Measurements from ENCODE around the gene SPATA19.

SPATA19 gene

GRCh38 chr11:133824593-133824992, 20.7 kb downstream of the SPATA19 start:
- no peak overlapping the region for H3K27ac ChIP-seq
- TF ChIP-seq CTCF (IDR thresholded peaks at IDR 0.05) (no peak), ZFX (IDR thresholded peaks at IDR 0.05; ENCODE audit: borderline replicate concordance) (no peak)

- TF ChIP-seq ZFX (IDR thresholded peaks at IDR 0.05; ENCODE audit: borderline replicate concordance) (no peak), CTCF (IDR thresholded peaks at IDR 0.05) (no peak)
- H3K27ac ChIP-seq: no peak overlapping the region
Observed at GRCh38 chr11:133823614-133824013, 21.7 kb downstream of the SPATA19 start.

DNA sequence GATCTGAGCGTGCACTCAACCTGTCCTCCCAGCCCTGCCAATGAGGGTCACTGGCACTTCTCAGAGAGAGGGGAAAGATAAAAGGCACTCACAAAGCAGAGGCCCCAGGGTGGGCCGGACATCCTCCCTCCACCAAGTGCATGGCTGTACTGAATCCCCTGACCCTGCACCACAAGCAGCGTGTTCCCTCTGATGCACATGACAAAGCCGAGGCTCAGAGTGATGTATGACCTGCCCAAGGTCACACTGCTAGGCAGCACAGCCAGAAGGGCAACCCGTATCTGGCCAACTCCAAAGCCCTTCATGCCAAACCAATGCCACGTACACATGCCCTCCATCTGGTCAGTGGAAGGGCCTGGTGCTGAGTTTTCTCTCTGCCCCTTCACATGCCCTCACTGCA, 22.1 kb downstream of the SPATA19 start:
- H3K27ac ChIP-seq: no peak overlapping the region
- TF ChIP-seq ZFX (IDR thresholded peaks at IDR 0.05; ENCODE audit: borderline replicate concordance) (no peak), CTCF (IDR thresholded peaks at IDR 0.05) (no peak)

DNA sequence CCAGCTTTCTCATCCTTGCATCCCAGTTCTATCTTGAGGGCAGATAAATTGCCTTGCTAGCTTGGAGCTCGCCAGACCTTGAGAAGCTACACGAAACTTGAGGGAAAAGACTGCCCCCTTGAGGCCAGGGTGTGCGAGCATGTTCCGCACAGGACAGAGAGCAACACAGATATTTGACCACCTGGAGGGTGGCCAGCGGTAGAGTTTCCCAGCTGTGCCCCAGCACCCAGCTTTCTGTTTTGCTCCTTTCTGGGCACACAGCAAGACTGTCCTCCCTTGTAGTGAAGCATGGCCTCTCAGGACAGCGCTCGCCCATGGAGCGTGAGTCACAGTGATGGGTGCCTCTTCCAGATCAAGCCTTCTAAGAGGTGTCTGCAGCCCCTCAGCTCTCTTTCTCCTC, 23.5 kb downstream of the SPATA19 start:
- H3K27ac ChIP-seq: no peak overlapping the region
- TF ChIP-seq ZFX (IDR thresholded peaks at IDR 0.05; ENCODE audit: borderline replicate concordance) (no peak), CTCF (IDR thresholded peaks at IDR 0.05) (peak; percentile 83)

DNA sequence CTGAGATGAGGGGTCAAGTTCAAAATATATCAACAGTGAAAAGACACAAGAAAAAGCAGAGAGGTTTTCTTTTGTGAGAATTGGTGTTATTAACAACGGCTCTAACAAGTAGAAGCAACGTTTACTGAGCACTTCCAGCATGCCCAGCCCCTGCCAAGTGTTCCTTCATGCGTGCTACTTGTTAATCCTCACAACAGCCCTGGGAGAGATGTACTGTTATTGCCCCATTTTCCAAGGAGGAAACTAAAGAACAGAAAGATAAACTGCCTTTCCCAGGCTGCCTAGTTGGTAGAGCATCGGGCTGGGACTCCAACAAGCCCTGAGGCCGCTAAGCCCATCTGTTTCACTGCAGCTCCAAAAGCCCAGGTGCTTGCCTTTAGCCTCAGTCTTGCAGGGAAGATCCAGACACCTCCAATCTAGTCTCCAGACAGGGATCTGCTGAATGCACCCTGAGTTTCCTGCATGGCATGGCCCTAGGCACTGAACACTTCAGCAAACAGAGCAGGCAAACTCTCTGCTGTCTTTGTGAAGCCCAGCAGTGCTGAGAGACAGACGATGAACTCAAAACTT, 25.5 kb downstream of the SPATA19 start:
- H3K27ac ChIP-seq: no peak overlapping the region
- no peak for TF ChIP-seq CTCF (IDR thresholded peaks at IDR 0.05)
- TF ChIP-seq ZFX (IDR thresholded peaks at IDR 0.05; ENCODE audit: borderline replicate concordance): no peak

GRCh38 chr11:133819114-133819513, 26.2 kb downstream of the SPATA19 start:
- H3K27ac ChIP-seq: no peak overlapping the region
- TF ChIP-seq ZFX (IDR thresholded peaks at IDR 0.05; ENCODE audit: borderline replicate concordance): no peak
- no peak for TF ChIP-seq CTCF (IDR thresholded peaks at IDR 0.05)

DNA sequence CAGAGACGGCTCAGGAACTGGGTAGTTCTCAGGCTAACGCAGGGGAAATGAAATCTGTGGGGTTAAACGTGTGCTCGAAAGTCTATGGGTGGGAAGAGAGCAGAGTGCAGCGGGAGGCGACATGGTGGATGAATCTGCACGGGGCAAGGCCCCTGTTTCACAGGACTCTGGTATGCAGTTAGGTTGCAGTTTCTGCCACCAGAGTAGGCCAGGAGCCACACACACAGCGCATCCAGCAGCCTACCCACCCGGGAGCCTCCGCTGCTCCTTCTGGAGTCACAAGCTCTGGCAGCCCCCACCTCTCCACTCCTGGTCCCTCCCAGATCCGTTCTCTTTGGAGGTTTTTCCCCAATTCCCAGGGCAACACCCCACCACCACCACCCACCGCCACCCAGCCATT, 27.0 kb downstream of the SPATA19 start:
- no peak for TF ChIP-seq ZFX (IDR thresholded peaks at IDR 0.05; ENCODE audit: borderline replicate concordance)
- no peak for TF ChIP-seq CTCF (IDR thresholded peaks at IDR 0.05)
- no peak overlapping the region for H3K27ac ChIP-seq
